HCT116 (cell line): ENCODE data around the gene SCARF1.

ENCODE experiments used
- CEBPB ChIP-seq: IDR thresholded peaks from 2 replicates; pipeline ENCODE4 v1.6.1; 2012; ENCODE audit warnings: low read depth
- CTCF ChIP-seq, 3 experiments: fragments of 200-600 bp in 1 of 3; sonication (generic) in 1 of 3; IDR thresholded peaks in 2 of 3; conservative IDR thresholded peaks in 1 of 3; 2 replicates each; pipeline ENCODE4 v1.5.1; 2012 to 2017; ENCODE audit warnings: low read depth in 2 of 3, low read length in 2 of 3, antibody characterized with exemption in 1 of 3, borderline replicate concordance in 1 of 3, control low read depth in 1 of 3, mild to moderate bottlenecking in 1 of 3, mixed read lengths in 1 of 3, mixed run types in 1 of 3, moderate library complexity in 1 of 3; ENCODE audit not compliant: insufficient read depth in 1 of 3
- EGR1 ChIP-seq: IDR thresholded peaks from 2 replicates; pipeline ENCODE4 v1.6.1; 2012; ENCODE audit warnings: low read depth
- EZH2 ChIP-seq: fragments of 200-600 bp; sonication (generic); IDR thresholded peaks from 2 replicates; pipeline ENCODE4 v1.6.1; 2017; ENCODE audit warnings: antibody characterized with exemption, mixed run types
- SIN3A ChIP-seq: IDR thresholded peaks from 2 replicates; pipeline ENCODE4 v1.6.1; 2012; ENCODE audit warnings: low read depth
- YY1 ChIP-seq: IDR thresholded peaks from 2 replicates; pipeline ENCODE4 v1.6.1; 2011; ENCODE audit warnings: low read length, low read depth, moderate library complexity, mild to moderate bottlenecking; ENCODE audit not compliant: insufficient replicate concordance; ENCODE audit errors: extremely low read depth

- TF ChIP-seq CTCF (IDR thresholded peaks at IDR 0.05 in 2 of 3, conservative IDR thresholded peaks at IDR 0.05 in 1 of 3; ENCODE audit: borderline replicate concordance in 1 of 3, insufficient read depth in 1 of 3, low read depth in 2 of 3, low read length in 2 of 3) (no peak), EGR1 (no peak), YY1 (no peak), CEBPB (no peak), SIN3A (no peak), EZH2 (no peak)
Observed at GRCh38 chr17:1607971-1608320, 37.6 kb downstream of the SCARF1 start.
